HL-60/S4 (cell line): ENCODE measurements around the gene LMOD2.

Source experiments
- in situ Hi-C: fragments of 300-500 bp; cut with MboI; formaldehyde crosslinking; loops from 2 replicates; pipeline ENCODE4 v1.14.3; 2022; ENCODE audit warnings: low sequenced_read_pairs

LMOD2 gene

GRCh38 chr7:123639631-123640030, 16.0 kb upstream of the LMOD2 start:
- in situ Hi-C loops: no loop called here

DNA sequence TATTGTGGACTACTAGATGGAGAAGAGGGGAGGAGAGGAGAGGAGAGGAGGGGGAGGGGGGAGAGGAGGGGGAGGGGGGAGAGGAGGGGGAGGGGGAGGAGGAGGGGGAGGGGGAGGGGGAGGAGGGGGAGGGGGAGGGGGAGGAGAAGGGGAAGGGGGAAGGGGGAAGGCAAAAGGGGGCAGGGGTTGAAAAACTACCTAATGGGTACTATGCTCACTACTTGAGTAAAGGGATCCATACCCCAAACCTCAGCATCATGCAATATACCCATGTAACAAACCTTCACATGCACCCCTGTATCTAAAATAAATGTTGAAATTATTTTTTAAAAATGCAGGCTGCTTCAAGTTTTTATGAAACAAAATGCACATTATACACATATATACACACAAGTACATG, 15.1 kb upstream of the LMOD2 start:
- in situ Hi-C loops: no loop called here

- in situ Hi-C loops: no loop called here
Measured at GRCh38 chr7:123641901-123642300, 13.8 kb upstream of the LMOD2 start.

GRCh38 chr7:123643495-123644441, 11.9 kb upstream of the LMOD2 start:
- in situ Hi-C loops: no loop called here

GRCh38 chr7:123645516-123645915, 10.2 kb upstream of the LMOD2 start:
- in situ Hi-C loops: no loop called here

DNA sequence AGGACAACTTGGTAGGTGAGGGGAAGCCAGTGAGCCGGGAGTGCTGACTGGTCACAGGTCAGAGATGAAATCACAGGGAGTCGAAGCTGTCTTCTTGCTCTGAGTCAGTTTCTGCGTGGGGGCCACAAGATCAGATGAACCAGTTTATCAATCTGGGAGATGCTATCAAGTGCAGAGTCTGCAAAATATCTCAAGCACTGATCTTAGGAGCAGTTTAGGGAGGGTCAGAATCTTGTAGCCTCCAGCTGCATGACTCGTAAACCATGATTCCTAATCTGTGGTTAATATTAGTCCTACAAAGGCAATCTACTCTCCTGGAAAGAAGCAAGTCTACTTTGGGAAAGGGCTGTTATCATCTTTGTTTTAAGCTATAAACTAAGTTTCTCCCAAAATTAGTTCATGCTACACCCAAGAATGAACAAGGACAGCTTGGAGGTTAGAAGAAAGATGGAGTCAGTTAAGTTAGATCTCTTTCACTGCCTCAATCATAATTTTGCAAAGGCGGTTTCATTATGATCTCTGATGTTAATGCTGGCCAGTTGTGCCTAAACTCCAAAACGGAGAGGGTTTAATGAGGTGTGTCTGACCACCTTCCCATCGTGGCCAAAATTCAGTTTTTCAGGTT, 8.4 kb upstream of the LMOD2 start:
- in situ Hi-C loops: no loop called here

DNA sequence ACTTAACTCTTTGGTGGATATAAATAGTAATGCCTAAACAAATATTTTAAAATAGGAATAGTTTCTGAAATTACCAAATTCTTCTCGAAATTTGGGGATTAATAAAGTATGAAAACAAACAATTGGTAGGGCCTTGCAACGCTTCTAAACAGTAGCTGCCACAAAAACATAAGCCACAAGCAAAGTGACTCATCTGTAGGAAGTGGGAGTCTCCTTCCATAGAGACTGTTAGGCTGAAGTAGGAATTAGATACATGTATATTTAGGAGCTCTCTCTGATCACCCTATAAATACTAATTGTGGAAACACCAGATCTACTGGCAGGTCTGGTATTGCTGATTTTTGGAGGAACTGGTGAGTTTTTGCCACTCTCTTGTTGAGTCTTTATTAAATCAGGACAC, 5.7 kb upstream of the LMOD2 start:
- in situ Hi-C loops: no loop called here

GRCh38 chr7:123650595-123650994, 5.1 kb upstream of the LMOD2 start:
- in situ Hi-C loops: no loop called here

DNA sequence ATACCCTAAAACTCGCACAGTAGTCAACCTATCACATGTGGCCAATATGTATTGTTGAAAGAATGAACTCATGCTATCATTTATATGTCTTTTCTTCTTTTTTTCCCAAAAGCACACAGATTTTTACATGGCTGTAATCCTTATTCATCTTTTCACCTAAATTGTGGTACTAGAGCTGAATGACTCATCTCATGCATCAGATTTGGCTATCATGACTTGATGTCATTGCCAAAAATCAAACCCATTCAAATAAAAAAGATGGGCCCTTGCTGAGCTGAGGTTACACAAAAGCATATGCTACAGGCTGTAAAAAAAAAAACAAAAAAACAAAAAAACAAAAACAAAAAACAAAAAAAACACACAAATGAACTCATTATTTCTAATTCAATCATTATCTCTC, 3.3 kb upstream of the LMOD2 start:
- in situ Hi-C loops: no loop called here

DNA sequence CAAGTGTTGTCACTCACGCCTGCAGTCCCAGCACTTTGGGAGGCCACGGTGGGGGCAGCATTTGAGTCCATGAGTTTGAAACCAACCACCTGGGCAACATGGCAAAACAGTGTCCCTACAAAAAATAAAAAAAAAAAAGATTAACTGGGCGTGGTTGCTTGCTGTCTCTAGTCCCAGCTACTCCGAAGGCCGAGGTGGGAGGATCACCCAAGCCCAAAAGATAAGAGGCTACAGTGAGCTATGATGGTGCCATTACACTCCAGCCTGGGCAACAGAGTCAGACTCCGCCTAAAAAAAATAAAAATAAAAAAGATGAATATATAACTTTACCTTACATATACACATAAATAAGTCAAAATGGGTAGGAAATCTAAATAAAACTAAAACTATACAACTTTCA, 2.5 kb upstream of the LMOD2 start:
- in situ Hi-C loops: no loop called here

DNA sequence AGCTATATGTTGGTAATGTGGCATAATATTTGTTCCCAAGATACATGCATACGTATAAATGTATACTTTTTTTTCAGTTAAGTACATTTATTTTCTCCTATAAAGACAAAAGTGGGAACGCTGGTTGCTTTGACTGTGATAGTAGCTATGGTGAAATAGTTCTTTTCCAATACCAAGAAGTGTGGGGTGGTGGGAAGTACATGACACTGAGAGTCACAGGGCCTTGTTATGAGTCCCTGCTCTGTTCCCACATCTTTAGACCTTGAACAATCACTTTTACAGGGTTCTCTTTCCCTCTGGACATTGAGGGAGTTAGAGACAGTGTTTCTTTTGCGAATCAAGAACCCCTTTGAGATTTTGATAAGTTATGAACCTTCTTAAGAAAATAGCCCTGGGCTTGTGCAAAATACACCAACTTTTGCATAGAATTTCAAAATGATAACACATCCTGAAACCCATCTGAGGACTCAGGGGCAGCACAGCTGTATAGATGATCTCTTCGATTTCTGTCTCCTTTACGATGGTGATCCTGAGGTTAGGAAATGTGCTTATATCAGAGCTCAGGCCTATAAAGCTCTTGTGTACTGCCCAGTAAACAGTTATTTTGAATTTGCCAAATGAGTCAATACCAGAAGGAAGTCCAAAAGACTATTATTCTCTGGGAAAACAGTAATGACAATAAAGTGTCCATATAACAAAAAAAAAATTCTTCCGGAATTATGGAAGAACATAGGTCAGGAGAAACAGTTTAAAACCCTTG, 1.1 kb downstream of the LMOD2 start:
- in situ Hi-C loops: no loop called here

GRCh38 chr7:123657304-123657685, 1.6 kb downstream of the LMOD2 start:
- in situ Hi-C loops: no loop called here

DNA sequence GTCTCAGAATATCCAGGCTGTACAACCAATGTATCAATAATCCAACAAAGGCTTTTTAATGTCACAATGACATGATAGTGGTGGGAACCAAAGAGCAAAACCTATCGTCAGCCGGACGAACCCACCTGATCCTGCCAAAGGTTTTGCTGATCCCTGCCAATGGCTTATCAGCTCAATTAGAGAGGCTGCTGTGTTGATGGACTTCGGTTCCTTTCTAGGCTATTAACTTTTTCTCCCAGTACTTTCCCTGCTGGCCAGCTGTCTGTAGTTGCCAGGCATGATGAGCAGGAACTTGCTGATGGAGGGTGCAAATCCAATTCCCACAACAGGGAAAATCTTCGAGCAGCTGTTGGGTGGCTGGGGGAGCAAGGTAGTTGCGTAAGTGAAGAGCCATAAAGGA, 2.4 kb downstream of the LMOD2 start:
- in situ Hi-C loops: no loop called here

GRCh38 chr7:123660514-123661354, 5.1 kb downstream of the LMOD2 start:
- in situ Hi-C loops: no loop called here

- in situ Hi-C loops: no loop called here
Measured at GRCh38 chr7:123661765-123662164, 6.1 kb downstream of the LMOD2 start.

DNA sequence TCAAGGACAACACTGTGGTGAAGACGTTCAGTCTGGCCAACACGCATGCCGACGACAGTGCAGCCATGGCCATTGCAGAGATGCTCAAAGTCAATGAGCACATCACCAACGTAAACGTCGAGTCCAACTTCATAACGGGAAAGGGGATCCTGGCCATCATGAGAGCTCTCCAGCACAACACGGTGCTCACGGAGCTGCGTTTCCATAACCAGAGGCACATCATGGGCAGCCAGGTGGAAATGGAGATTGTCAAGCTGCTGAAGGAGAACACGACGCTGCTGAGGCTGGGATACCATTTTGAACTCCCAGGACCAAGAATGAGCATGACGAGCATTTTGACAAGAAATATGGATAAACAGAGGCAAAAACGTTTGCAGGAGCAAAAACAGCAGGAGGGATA, 6.6 kb downstream of the LMOD2 start:
- in situ Hi-C loops: no loop called here

- in situ Hi-C loops: no loop called here
Measured at GRCh38 chr7:123662755-123663154, 7.1 kb downstream of the LMOD2 start.

- in situ Hi-C loops: no loop called here
Measured at GRCh38 chr7:123663200-123663599, 7.5 kb downstream of the LMOD2 start.

DNA sequence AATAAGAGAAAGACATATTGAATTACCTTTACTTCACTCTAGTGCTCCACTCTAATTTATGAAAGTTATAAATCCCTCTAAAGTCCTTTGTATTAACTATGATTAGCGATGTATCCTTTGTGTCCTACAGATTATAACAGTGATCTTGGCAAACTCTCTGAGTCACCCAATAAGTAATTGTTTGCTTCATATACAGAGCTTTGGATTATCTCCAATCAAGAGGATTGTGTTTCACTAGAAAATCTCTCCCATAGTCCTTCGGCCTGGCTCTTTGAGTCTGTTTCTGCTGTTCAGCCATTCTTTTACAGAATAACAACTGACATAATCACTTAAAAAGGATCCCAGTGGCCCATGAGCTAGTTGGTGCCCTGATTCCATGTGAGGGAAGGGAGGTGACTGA, 9.5 kb downstream of the LMOD2 start:
- in situ Hi-C loops: no loop called here

DNA sequence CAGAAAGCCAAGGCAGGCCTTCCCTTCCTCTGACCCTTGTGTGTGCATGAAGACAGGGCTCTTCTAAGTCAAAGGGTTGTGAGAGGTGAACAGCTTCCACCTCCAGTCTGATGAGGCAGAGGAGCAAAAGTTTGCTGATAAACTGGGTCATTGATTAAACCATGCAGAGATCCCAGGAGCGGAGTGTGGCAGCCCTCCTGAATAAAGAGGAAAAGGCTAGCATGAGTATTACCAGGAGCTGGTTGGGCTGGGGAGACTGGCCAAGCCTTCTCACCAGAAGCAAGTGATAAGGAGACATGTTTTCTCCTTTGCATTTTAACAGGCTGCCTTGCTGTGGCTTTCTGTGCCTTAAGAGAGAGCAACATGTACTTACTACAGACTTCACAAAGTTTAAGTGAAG, 10.2 kb downstream of the LMOD2 start:
- in situ Hi-C loops: no loop called here

- in situ Hi-C loops: no loop called here
Measured at GRCh38 chr7:123666492-123666891, 10.8 kb downstream of the LMOD2 start.
